SH-SY5Y (cell line): ENCODE data around the gene THSD4.

Experiments used
- GATA2 ChIP-seq: IDR thresholded peaks from 2 replicates; pipeline ENCODE4 v1.6.1; 2011; ENCODE audit warnings: mild to moderate bottlenecking, low read depth, low read length
- GATA3 ChIP-seq: IDR thresholded peaks from 2 replicates; pipeline ENCODE4 v1.6.1; 2011; ENCODE audit warnings: low read depth, mild to moderate bottlenecking, low read length, moderate library complexity

- no peak for TF ChIP-seq GATA2
- TF ChIP-seq GATA3 = no peak
Observed at GRCh38 chr15:71280206-71280605, 164.9 kb downstream of the THSD4 start.
